ENCODE data around the gene EDN3. TPM values are rescaled to one million over a fixed set of nuclear protein-coding genes. Genes with fewer than 3 reads are reported as not detected.

EDN3 gene
- total RNA-seq, 1 donor from 2014 or later = not detected

- no peak for DNase-seq (ENCODE audit: low read depth)
These were observed 60.5 kb downstream of the EDN3 start for GRCh38 chr20:59360934-59361333.

GRCh38 chr20:59361411-59361810 lies 61.0 kb downstream of the EDN3 start:
- no peak for DNase-seq (ENCODE audit: low read depth)

- DNase-seq (ENCODE audit: low read depth) = no peak
These were observed 62.7 kb downstream of the EDN3 start for GRCh38 chr20:59363101-59363500.

GRCh38 chr20:59364611-59365010 lies 64.2 kb downstream of the EDN3 start:
- no peak for DNase-seq (ENCODE audit: low read depth)

- no peak for DNase-seq (ENCODE audit: low read depth)
These were observed 65.3 kb downstream of the EDN3 start for GRCh38 chr20:59365611-59366285.

GRCh38 chr20:59371431-59371830 lies 71.0 kb downstream of the EDN3 start:
- no peak for DNase-seq (ENCODE audit: low read depth)

GRCh38 chr20:59374261-59374660 lies 73.8 kb downstream of the EDN3 start:
- no peak for DNase-seq (ENCODE audit: low read depth)

- no peak for DNase-seq (ENCODE audit: low read depth)
These were observed 75.1 kb downstream of the EDN3 start for GRCh38 chr20:59375541-59375940.

Other genes with a start within 250 kb of the EDN3 start
- not detected in 2 replicates for gene ZNF831, start 136.8 kb upstream of the EDN3 start, total RNA-seq